GM19239 (cell line): ENCODE measurements around the gene UNG.
"Not testable (repeated sequence)": the region's sequence is repeated elsewhere in the genome, so short reads cannot be mapped to it uniquely, and the experiment has no call there.

Experiments
- DNase-seq: peaks from one replicate; pipeline ENCODE4 v3.0.0; 2011; ENCODE audit warnings: low spot score; ENCODE audit not compliant: insufficient read length
- FAIRE-seq: peaks from 2 replicates; lab custom pipeline; 2011; peaks lifted over from hg19 to GRCh38; lab: Jason Lieb, UNC

Gene UNG

DNA sequence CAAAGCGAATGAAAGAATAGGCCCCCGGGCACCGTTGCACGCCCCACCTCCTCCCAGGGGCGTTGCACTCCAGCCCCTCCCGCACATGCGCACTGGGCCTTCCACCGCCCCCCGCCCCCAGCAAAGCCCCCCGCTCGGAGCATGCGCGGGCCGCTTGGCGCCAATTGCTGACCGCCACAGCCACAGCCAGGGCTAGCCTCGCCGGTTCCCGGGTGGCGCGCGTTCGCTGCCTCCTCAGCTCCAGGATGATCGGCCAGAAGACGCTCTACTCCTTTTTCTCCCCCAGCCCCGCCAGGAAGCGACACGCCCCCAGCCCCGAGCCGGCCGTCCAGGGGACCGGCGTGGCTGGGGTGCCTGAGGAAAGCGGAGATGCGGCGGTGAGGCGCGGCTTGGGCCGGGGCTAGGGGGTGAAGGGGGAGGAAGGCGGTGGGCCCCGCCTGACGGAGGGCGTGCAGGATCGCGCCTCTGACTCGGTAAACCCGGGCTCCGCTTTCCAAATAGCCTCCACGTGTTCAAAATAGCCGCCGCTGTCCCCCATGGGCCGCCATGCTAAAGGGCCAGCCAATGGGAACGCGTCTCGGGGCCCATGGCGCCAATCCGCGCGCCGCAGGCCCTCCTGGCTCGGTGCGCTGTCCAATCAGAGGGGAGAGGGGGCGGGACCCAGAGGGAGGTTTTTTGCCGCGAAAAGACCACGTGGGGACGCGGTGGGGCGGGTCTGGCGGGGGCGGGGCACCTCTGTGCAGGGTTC, at the start of gene UNG:
Gene UNG (plus strand): TSS at position 163 of the 748 bp plus-strand sequence. CDS start 83 bp downstream, at position 246.
- DNase-seq (peak; percentile 94), FAIRE-seq (peak; percentile 88)

DNA sequence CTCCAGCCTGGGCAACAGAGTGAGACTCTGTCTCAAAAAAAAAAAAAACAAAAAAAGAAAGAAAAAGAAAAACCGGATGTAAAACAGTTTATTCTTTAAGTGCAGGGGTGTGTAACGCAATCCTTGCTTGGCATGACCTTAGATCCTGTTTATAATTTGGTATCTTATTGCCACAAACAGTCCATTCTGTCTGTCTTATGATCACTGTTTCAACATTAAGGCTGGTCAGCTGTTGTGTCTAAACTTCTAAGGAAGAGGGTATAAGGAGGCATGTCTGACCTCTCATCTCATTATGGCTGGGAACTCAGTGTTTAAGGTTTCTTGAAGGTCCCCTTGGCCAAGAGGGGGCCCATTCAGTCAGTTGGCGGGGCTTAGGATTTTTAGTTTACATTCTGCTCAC, 48.7 kb upstream of the UNG start:
- FAIRE-seq, DNase-seq: not testable (repeated sequence)

DNA sequence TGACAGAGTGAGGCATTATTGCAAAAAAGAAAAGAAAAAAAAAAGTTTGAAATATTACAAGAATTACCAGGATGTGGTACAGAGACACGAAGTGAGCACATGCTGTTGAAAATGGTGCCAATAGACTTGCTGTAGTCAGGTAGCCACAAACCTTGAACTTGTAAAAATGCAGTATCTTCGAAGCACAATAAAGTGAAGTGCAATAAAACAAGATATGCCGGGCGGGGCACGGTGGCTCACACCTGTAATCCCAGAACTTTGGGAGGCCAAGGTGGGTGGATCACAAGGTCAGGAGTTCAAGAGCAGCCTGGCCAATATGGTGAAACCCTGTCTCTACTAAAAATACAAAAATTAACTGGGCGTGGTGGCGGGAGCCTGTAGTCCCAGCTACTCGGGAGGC, 47.6 kb upstream of the UNG start:
- not testable (repeated sequence) for FAIRE-seq, DNase-seq

DNA sequence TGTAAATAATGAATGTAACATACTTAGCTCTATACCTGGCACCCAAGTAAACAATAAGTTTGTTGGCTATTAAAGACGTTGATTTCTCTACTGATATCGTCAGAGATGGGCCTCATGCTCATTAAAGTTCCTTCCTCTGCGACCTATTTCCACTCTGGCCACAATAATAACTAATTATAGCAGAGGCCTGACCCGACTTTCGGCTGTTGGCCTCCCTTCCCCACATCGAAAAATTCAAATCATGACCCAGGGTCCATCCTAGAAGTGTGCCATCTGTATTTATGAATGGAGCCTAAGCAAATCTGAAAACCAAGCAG, 45.3 kb upstream of the UNG start:
- FAIRE-seq = peak; percentile 31
- DNase-seq = no peak

DNA sequence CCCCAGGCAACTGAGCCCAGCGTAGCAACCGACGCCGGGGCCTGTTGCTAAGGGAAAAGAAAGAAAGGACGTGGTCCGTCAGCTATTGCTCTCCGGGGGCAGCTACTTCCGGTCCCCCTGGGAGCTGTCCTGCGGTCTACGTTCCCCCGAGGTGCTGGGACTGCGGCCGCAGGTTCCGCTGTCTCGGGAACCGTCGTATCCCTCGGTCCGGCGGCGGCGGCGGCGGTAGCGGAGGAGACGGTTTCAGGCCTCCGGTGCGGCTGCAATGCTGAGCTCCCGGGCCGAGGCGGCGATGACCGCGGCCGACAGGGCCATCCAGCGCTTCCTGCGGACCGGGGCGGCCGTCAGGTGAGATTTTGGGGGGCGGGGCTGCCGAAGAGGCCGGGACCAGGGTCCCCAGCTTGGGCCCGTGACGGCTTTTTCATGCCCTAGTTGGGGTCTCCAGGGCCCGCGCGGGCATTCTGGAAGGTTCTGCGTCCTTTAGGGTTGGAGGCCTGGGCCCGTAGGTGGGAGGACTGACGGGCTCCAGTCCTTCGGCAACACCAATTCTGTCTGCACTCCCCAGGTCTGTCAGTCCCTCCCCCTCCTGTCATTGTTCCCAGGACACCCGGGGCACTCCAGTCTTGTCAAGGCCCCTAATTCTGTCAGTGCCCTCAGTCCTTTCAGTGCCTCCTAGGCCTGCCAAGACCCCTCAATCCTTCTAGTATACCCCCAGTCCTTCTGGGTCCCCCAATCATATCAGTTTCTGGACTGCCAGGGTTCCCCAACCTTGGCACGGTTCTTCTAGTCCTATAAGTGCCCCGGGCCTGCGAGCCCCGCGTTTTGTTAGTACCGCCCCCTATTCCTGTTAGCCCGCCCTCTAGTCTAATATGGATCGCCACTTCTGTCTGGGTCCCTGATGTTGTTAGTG, 44.7 kb upstream of the UNG start, which contains the start of gene USP30:
Gene USP30 (plus strand): TSS at position 163 of the 910 bp plus-strand sequence. CDS start 103 bp downstream, at position 266.
- FAIRE-seq (peak; percentile 70), DNase-seq (peak; percentile 82)

DNA sequence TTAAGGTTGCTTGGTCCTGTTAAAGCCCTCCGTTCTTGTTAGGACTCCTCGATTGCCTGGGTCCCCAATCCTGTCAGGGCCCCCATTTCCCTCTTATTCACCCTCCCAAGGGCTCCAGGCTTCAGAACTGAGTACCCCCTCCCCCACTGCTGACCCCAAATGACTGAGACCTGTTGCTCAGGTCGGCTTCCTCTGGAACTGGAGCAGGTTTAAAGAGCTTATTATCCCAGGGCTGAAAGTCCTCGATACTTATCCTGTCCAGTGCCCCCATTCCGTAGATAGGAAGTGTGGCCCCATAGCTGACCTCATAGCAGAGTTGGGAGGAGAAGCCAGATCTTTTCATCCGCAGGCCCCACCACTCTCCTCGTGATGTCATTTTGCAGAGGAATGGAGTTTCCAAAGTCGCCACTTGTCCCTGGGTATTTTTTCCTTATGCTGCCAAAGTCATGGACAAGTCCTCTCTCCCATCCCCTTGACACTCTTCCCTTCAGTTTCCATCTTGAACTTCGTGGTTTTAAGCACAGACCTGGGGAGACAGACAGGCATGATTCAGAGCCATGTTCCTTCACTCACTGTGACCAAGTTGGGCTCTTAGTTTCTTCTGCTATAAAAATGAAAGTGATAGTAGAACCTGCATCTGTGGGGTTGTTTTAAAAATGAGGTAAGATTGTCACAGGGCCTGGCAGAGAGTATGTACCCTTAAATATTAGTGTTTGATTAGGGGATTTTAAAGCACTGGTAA, 43.8 kb upstream of the UNG start:
- DNase-seq (peak; percentile 32), FAIRE-seq (peak; percentile 96)

DNA sequence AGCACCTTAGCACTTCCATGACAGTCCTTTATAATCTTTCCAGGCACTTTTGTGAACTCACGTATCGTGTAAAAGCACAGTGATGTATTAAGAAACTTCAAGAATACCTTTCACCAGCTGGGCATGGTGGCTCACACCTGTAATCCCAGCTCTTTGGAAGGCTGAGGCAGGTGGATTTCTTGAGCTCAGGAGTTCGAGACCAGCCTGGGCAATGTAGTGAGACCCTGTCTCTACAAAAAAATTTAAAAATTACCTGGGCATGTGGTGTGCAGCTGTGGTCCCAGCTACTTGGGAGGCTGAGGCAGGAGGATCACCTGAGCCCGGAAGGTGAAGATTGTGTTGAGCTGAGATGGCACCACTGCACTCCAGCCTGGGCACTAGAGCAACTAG, 43.3 kb upstream of the UNG start:
- not testable (repeated sequence) for DNase-seq, FAIRE-seq

DNA sequence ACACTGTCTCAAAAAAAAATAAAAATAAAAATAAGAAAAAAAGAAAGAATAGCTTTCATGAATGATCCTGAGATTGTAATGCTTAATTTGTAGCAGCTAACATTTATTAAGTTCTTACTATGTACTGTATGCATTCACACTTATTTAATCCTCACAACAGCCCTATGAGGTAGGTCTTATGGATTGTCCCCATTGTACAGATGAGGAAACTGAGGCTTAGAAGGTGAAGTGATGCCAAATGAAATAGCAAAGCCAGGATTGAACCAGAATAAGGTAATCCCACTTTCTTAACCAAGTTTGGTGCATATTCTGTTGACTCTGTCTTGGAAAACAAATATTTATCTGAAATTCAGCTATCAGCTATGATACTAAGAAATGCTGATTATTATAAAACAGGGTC, 42.9 kb upstream of the UNG start:
- FAIRE-seq (no peak), DNase-seq (no peak)

DNA sequence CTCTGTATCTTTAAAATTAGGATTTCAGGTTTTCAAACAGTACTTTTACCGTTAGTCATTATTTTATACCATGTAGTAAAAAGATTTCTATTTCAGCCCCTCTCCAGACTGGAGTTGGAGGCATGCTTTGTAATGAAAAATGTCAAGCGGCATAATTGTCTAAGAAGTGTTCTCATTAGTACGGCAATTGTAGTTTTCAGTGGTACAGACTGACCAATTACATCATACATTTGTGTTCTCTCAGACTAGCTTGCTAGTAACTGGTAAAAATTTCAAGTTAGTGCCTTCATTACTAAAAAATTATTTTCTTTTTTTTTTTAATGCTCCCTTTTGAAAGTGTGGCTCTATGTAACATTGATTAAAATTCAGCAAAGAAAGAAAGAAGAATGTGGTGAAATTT, 40.5 kb upstream of the UNG start:
- no peak for FAIRE-seq

DNA sequence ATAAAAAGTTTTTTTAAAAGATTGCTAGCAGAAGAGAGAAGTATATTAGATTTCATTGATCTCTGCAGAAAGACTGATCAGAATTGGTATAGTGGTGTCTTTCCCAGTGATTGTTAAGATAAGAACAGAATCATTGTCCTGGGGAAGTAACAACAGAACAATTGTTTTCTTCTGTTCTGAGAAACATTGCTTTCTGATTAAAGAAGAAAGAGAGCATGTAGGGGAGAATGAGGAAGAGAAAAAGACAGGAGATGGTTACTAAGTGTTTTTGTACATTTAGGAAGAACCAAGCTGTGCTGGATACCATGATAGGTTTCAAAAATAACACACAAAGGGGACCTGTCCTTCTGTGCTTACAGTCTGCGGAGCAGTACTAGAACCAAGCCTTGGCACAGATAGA, 40.0 kb upstream of the UNG start:
- FAIRE-seq = no peak

More for the DNA sequence above, 40.5 kb upstream of the UNG start:
- DNase-seq = no peak

DNA sequence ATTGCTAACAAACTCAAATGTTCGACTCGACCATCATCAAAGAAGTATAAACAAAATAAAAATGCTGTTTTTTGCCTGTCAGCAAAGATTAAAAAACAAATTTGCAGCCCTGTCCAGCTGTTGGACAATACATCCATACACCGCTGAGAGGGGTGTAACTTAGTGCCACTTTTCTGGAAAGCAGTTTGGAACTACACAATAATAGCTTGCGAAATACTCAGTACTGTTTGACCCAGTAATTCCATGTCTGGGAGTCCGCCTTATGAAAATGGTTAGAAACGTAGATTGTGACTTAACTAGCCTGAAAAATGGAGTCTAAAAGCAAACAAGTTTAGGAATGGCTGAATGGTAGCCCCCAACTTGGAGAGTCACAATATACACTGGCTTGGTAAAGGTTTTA, 38.6 kb upstream of the UNG start:
- no peak for DNase-seq
- no peak for FAIRE-seq

More for the DNA sequence above, 40.0 kb upstream of the UNG start:
- DNase-seq = no peak

DNA sequence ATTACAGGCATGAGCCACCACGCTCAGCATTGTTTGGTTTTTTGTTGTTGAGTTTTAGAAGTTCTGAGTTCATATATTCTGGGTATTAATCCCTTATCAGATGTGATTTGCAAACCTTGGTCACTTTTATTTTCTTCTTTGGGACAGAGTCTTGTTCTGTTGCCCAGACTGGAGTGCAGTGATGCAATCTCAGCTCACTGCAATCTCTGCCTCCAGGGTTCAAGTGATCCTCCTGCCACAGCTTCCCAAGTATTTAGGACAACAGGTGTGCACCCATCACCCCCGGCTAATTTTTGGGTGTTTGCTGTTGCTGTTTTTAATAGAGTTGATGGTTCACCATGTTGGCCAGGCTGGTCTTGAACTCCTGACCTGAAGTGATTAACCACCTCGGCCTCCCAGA, 33.3 kb upstream of the UNG start:
- DNase-seq = no peak

DNA sequence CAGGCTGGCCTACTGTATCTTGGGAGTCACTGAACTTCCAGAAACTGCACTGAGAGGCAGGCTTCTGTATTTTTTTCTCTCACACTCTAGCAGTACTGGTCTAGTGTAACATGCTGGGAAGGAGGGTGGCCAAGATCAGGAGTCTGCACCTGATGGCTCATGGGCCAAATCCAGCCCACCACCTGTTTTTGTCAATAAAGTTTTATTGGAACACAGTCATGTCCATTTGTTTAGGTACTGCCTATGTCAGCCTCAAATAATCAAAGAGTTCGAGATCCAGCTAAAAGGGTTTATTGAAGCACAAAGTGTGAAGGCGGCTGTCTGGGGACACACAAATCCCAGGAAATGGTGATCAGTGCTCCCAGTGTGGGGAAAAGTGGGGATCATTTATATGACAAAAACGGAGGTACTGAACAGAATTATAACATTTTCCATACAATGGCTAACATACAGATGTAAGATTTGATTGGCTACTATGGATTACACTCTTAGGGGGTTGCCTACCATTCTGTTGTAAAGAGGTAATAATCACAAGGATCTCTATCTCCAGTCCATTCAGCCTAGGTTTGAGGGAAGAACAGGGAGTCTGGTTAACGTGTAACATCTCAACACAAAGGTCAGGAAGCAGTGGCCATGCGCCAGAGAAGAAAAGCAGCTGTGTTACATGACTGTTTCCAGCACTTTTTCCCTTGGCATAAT, 32.1 kb upstream of the UNG start:
- DNase-seq = no peak
- no peak for FAIRE-seq

More for the DNA sequence above, 33.3 kb upstream of the UNG start:
- no peak for FAIRE-seq

DNA sequence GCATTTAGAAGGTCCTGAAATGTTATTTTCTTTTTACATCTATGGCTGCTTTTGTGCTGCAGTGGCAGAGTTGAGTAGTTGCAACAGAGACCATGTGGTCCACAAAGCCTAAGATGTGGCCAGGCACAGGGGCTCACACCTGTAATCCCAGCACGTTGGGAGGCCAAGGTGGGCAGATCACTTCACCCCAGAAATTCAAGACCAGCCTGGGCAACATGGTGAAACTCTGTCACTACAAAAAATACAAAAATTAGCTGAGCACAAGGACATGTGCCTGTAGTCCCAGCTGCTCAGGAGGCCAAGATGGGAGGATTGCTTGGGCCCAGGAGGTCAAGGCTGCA, 31.6 kb upstream of the UNG start:
- no peak for FAIRE-seq
- DNase-seq = no peak

DNA sequence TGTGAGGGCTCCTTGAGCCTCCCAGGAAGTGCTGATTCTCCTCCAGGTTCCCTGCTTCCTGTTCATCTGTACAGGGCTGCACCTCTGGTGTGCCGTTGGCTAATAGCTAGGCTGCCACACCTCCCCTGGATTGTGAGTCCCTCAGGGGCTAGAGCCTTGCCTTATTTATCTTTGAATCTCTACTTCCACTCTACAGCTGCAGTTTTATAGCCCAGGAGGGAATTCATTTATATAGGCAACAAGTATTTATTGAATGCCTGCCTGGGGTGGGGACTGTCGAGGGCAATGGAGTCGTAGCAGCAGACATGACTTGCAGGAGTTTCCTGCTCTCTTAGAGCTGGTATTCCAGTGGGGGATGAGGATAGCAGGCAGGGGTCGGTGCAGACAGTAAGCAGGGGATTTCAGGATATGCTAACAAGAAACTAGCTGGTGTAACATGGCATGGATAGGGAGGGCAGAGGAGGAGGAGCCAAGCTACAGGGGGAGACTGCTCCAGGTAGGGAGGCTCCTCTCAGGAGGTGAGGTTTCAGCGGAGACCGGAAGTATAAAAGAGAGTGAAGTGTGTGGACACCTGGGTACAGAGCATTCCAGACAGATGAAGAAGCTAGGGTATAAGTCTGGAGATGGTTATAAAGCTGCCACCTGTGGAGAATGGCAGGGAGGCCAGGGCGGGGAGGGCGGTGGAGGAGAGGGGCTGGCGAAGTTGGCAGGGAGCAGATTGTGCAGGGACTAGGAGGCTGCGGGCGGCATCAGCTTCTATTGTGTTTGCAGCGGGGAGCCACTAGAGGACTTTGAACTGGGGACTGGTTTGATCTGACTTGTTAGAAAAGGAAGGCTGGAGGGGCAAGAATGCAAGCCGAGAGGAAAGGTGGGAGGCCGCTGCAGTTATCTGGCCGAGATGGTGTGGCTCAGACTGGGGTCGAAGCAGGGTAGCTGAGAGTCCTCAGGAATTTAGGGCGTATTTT, 27.8 kb upstream of the UNG start:
- DNase-seq (no peak), FAIRE-seq (no peak)

DNA sequence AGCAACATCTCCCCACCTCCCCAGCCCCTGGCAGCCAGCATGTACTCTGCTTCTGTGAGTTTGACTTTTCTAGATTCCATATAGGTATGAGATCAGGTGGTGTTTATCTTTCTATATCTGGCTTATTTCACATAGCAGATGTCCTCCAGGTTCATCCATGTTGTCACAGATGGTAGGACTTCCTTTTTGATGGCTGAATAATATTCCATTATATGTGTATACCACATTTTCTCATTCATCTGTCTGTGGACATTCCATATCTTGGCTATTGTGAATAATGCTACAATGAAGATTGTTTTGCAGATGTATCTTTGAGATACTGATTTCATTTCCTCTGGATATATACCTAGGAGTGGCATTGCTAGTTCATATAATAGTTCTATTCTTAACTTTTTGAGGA, 22.5 kb upstream of the UNG start:
- FAIRE-seq = no peak
- no peak for DNase-seq

DNA sequence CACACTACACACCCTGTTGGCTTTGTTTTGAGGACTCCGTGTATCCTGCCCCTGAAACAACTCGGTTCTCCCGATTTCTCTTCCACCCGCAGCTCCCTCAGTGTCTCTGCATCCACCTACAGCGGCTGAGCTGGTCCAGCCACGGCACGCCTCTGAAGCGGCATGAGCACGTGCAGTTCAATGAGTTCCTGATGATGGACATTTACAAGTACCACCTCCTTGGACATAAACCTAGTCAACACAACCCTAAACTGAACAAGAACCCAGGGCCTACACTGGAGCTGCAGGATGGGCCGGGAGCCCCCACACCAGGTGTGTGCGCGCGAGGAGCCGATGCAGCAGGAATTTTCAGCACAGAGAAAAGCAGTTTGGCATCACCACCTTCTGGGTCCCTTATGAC, 14.6 kb upstream of the UNG start:
- no peak for DNase-seq
- no peak for FAIRE-seq

DNA sequence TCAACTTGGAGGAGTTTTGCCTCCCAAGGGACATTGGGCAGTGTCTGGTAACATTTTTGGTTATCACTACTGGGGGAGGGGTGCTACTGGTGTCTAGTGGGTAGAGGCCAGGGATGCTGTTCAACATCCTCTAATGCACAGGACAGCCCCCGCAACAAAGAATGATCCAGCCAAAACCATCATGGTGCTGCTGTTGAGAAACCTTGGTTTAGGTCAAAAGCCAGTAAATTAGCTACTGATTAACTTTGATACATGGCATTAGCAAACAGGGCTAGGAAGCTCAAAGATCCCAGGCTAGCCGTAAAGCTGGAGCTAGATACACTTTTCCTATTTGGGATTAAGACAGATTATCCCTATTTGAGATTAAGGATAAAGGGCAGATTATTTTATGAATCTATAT, 13.0 kb upstream of the UNG start:
- DNase-seq (no peak), FAIRE-seq (no peak)

DNA sequence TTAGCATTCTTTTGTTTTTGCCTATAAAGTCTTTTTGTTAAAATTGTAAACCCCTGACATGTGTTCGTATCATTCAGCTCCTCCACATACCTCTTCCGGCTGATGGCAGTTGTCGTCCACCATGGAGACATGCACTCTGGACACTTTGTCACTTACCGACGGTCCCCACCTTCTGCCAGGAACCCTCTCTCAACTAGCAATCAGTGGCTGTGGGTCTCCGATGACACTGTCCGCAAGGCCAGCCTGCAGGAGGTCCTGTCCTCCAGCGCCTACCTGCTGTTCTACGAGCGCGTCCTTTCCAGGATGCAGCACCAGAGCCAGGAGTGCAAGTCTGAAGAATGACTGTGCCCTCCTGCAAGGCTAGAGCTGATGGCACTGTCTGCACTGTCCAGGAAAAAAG, 11.8 kb upstream of the UNG start:
- FAIRE-seq = no peak
- no peak for DNase-seq
